Activated CD4-positive, alpha-beta T cell treated with anti-CD3 and anti-CD28 coated beads, Interleukin-2, amount 50 U/mL, for 16 hours (primary cell): Measurements from ENCODE around the gene TMEM184B.

Experiments used
- DNase-seq: peaks from one replicate; pipeline ENCODE4 v3.0.0-alpha.2; 2020

TMEM184B gene

DNA sequence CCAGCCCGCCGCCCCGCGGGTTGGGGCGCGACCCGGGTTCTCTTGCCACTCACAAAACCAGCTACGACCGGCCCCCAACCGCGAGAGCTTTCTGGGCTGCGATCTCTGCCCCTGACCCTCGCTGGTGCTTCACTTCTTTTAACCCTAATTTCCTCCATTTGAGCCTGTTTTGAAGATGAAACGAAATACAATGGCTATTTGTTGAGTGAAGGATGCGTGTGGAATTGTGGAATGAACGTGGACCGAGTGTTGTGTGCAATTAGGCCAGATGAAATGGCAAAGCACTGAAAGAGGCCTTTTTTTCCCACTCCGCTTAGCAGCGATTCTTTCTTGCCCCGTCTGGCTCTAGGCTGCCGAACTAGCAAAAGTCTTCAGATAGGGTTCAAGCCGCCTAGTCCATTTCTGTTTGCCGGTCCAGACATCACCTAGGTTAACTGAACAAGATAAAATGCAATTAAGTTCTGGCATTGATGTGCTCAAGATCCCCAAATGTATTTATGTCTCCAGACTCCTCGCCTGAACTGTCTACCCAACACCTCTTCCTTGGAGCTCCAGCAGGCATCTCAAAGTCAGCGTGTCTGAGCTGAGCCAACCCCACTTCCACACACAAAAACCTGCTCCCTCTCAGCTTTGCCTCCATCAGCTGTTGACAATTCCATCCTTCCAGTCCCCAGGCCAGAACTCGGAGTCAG, 471 bp upstream of the TMEM184B start:
- DNase-seq, result no peak

GRCh38 chr22:38271927-38272372, 860 bp downstream of the TMEM184B start:
- DNase-seq, result no peak

DNA sequence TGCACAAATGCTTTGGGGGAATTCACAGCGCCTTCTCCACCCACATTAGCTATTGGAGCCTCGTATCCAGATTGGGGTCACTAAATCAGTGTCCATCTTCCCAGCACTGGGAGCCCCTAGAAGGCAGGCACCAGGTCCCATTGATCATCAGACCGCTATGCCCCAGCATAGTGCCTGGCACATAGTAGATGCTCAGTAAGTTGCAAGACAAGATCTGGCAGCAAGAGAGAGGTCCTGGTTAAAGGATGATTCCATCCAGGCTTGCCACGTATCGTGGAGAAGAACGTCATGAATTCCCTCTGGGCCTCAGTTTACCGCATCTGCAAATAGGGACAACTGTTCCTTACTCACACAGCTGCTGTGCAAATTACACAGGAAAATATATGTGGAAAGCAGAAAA, 1.7 kb downstream of the TMEM184B start:
- DNase-seq, result no peak

DNA sequence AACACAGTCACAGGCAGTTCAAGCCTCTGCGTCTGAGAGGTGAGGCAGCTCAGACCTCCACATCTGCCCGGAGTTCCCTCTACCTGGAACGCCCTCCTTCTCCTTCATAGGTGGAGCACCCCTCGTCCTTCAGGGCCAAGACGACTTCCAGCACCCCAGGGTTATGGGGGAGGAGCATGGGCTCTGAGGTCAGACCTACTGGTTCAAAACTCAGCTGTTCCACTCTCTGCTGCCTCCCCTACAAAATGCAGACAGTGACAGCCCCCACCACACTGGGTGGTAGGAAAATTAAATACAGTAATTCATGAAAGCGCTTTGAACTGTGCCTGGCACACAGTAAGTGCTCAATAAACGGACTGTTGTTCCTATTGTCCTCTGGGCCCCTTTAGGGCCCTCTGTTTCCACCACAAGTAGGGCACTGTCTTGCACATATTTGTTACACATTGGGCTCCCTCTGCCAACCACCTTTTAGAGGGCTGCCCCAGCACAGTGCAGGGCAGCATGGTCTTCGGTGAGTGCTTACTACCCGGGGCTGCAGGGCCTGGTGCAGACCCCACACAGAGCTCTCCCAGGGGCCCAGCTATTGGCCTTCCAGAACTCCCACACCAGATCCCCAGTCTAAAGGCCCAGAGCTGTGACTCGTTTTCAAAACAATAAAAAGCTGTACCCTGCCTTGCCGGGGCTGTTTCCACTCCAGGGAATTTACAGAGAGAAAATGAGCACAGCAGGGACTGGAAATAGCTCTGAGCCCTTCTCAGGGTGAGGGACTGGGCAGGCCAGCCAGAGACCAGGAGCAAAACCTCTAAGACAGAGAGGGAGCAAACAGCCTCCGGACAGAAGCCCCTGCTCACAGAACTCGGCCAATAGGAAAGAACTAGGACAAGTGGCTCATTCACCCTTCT, 2.5 kb downstream of the TMEM184B start:
- DNase-seq, result no peak

GRCh38 chr22:38269466-38269865, 3.3 kb downstream of the TMEM184B start:
- no peak for DNase-seq

GRCh38 chr22:38267086-38267485, 5.7 kb downstream of the TMEM184B start:
- peak; percentile 56 for DNase-seq

- no peak for DNase-seq
Measured at GRCh38 chr22:38266120-38266519, 6.7 kb downstream of the TMEM184B start.

DNA sequence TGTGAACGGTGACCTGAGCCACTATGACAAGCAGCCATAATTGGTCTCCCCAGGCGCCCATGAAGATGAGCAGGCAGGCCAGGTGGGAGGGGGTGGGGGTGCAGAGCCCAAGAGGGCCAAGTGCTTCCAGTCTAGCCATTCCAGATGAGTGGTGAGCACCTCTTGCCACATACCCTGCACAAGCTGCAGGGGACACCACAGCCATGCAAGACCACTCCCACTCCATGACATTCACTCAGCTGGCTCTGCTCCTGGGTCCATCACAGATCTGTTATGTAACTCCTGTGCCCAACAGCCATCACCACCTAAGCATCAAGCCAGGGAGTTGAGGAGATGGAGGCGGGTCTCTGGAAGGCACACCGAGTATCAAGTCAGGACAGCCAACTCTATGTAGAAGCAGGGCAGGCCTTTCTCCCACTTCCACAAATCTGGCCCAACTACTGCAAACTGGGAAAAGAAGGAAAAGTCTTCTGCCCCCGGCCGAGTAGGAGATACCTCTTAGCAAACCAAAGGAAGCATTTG, 8.4 kb downstream of the TMEM184B start:
- DNase-seq, result no peak

DNA sequence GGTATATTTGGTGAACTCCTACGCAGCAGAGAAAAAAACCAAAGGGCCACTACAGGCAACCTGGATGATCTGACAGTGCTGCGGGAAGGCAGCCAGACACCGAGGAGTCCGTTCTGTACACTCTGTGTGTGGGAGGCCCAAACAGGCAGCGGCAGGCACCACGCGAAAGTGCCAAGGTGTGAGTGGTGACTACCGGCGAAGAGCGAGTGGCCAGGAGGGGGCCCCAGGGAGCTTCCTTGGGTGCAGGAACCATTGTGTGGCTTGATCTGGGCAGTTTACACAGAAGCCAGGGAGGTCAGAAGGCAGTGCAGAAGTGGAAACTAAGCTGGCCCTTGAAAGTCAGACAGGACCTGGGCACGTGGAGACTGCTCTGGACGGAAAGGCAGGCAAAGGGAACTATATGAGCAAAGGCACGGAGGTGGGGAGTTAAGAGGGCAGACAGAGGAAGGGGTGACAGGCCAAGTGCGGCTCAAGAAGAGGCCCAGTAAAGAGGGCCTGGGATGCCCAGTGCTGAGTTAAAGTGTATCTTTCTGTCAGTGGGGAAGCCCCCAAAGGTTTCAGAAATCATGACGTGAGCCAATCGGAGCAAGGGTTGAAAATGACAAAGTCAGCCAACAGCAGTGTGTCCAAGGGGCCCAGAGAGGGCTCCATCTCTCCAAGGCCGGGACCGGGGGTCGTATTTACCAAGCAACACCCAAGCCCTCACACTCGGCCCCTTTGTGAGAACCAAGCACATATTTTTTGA, 10.6 kb downstream of the TMEM184B start:
- peak; percentile 40 for DNase-seq

GRCh38 chr22:38260761-38261681, 11.8 kb downstream of the TMEM184B start:
- DNase-seq, result no peak

DNA sequence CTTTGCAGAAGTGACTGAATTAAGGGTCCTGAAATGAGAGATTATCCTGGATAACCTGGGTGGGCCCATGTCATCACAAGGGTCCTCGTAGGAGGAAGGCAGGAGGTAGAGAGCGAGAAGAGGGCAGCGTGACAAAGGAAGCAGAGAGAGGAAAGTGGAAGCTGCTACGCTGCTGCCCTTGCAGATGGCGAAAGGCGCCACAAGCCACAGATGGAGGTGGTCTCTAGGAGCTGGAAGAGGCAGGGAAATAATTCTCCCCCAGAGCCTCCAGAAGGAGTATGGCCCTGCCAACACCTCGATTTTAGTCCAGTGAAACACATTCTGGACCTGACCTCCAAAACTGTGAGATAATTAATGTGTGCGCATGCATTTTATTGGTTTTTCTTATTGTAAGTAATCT, 13.4 kb downstream of the TMEM184B start:
- DNase-seq, result no peak

GRCh38 chr22:38258895-38259294, 13.9 kb downstream of the TMEM184B start:
- DNase-seq, result no peak

- no peak for DNase-seq
Measured at GRCh38 chr22:38257650-38258250, 15.1 kb downstream of the TMEM184B start.

DNA sequence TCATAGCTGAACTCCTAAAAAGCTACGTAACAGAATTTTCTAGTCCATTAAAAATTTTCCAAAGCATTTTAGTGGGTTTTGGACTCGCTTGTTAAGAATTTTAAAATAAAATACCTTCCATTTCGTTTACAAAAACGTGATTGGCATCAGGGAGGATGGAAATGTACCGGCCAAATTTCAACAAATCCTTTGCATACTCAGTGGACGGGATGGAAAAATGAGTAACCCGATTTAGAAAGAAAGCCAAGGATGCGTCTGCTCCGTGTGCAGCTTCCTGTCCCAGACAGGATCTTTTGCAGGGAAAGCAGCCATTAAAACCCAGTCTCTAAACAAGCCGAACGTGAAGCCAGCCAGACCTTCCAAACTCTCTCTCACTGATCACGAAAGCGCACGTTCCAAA, 15.6 kb downstream of the TMEM184B start:
- no peak for DNase-seq

DNA sequence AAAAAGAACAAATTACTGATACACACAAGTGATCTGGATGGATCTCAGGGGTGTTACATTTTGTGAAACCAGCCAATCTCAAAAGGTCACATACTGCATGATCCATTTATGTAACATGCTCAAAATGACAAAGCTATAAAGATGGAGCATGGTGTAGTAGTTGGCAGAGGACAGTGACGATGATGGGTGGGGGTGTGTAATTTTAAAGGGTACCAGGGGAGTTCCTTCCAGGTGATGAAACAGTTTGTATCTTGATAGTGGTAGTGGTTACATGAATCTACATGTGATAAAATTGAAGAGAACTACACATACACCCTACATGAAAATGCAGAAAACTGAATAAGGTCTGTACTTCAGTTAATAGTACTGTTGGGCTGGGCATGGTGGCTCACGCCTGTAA, 17.1 kb downstream of the TMEM184B start:
- no peak for DNase-seq

- no peak for DNase-seq
Measured at GRCh38 chr22:38251341-38251692, 21.5 kb downstream of the TMEM184B start.

- no peak for DNase-seq
Measured at GRCh38 chr22:38250643-38251340, 22.0 kb downstream of the TMEM184B start.

DNA sequence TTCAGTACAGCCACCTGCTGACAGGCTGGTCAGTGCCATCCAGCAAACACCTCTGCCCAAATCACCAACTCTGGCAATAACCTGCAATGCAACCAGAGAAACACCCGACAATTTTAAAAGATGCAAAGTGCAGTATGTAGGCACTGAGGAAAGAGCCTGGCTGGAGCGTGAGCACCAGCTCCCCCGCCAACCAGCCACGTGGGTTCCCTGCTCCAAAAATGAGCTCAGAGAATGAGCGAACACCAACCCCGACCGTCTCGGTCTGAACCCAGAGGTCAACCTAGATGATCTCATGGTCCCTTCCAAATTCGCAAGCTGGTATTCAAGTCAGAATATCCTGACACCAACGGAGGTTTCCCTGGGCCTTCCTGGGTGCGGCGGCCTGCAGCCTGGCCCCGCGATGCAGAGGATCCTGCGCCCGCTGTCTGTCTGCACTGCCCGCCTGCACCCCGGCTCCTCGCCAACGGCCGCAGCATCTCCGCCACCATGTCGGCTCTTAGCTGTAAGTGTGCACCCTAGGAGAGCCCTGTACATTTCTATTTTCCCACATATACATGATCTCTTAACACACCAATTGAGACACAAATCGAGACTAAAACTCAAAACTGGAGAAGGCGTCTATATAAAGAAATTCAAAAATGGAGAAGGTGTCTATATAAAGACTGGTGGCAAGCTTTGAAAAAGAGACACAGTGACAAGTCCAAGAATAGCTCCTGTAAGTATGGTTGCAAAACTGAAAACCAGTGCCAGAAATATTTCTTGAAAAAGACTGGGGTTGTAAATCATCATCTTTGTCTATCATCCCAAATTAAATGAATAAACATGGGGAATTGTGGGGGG, 22.8 kb downstream of the TMEM184B start:
- DNase-seq, result no peak

DNA sequence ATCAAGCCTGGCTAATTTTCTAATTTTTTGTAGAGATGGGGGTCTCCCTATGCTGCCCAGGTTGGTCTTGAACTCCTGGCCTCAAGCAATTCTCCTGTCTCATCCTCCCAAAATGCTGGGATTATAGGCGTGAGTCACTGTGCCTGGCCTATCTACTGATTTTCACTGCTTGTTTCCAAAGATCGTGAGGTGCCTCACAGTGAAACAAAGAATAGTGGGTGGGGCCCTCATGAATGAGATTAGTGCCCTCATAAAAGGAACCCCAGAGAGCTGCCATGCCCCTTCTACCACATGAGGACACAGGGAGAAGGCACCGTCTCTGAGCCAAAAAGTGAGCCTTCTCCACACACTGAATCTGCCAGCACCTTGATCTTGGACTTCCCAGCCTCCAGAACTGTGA, 23.5 kb downstream of the TMEM184B start:
- no peak for DNase-seq

- DNase-seq, result no peak
Measured at GRCh38 chr22:38248280-38248679, 24.5 kb downstream of the TMEM184B start.
